ENCODE results near the gene TRAPPC11. TPM values are rescaled to one million over a fixed set of nuclear protein-coding genes. Genes with fewer than 3 reads are reported as not detected.

Gene TRAPPC11
- total and polyA plus RNA-seq, 9 of the 15 experiments (the other 6 are each of a cell fraction or from before 2014, with no cell fraction given): 11.6 to 49.0 (median 28.7) TPM

DNA sequence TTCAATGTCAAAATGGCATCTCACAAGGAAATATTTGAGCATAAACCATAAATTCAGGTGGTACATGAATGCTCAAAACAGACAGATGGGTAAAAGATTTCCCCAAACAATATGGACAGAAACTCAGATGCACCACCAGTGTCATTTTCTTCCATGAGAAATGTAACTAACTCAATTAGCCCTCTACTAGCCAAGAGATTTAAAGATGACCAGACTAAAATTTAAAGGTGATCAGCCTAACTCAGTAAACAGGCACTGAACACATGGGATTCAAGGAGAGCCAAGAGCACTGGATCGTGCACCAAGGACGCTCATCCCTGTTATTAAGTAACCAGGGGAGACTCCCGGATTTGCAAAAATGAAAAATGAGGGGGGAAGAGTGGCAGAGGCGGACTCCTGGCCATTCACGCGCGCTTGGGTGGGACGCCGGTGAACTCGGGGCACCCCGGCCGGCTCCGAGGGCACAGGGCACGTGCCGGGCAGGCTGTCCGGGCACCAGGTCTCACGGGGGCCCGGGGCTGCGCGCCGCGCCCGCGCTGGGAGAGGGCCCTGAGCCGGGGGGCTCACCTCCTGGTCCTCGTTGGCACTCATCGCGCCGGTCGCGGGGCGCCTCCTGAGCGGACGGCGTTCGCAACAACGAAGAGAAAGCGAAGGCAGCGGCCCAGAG is 598 bp upstream of the TRAPPC11 start (continued):
- TF ChIP-seq, protein P1, sequence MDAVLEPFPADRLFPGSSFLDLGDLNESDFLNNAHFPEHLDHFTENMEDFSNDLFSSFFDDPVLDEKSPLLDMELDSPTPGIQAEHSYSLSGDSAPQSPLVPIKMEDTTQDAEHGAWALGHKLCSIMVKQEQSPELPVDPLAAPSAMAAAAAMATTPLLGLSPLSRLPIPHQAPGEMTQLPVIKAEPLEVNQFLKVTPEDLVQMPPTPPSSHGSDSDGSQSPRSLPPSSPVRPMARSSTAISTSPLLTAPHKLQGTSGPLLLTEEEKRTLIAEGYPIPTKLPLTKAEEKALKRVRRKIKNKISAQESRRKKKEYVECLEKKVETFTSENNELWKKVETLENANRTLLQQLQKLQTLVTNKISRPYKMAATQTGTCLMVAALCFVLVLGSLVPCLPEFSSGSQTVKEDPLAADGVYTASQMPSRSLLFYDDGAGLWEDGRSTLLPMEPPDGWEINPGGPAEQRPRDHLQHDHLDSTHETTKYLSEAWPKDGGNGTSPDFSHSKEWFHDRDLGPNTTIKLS (IDR thresholded peaks at IDR 0.05; ENCODE audit: borderline replicate concordance, low read depth): no peak
- TF ChIP-seq, protein P2, sequence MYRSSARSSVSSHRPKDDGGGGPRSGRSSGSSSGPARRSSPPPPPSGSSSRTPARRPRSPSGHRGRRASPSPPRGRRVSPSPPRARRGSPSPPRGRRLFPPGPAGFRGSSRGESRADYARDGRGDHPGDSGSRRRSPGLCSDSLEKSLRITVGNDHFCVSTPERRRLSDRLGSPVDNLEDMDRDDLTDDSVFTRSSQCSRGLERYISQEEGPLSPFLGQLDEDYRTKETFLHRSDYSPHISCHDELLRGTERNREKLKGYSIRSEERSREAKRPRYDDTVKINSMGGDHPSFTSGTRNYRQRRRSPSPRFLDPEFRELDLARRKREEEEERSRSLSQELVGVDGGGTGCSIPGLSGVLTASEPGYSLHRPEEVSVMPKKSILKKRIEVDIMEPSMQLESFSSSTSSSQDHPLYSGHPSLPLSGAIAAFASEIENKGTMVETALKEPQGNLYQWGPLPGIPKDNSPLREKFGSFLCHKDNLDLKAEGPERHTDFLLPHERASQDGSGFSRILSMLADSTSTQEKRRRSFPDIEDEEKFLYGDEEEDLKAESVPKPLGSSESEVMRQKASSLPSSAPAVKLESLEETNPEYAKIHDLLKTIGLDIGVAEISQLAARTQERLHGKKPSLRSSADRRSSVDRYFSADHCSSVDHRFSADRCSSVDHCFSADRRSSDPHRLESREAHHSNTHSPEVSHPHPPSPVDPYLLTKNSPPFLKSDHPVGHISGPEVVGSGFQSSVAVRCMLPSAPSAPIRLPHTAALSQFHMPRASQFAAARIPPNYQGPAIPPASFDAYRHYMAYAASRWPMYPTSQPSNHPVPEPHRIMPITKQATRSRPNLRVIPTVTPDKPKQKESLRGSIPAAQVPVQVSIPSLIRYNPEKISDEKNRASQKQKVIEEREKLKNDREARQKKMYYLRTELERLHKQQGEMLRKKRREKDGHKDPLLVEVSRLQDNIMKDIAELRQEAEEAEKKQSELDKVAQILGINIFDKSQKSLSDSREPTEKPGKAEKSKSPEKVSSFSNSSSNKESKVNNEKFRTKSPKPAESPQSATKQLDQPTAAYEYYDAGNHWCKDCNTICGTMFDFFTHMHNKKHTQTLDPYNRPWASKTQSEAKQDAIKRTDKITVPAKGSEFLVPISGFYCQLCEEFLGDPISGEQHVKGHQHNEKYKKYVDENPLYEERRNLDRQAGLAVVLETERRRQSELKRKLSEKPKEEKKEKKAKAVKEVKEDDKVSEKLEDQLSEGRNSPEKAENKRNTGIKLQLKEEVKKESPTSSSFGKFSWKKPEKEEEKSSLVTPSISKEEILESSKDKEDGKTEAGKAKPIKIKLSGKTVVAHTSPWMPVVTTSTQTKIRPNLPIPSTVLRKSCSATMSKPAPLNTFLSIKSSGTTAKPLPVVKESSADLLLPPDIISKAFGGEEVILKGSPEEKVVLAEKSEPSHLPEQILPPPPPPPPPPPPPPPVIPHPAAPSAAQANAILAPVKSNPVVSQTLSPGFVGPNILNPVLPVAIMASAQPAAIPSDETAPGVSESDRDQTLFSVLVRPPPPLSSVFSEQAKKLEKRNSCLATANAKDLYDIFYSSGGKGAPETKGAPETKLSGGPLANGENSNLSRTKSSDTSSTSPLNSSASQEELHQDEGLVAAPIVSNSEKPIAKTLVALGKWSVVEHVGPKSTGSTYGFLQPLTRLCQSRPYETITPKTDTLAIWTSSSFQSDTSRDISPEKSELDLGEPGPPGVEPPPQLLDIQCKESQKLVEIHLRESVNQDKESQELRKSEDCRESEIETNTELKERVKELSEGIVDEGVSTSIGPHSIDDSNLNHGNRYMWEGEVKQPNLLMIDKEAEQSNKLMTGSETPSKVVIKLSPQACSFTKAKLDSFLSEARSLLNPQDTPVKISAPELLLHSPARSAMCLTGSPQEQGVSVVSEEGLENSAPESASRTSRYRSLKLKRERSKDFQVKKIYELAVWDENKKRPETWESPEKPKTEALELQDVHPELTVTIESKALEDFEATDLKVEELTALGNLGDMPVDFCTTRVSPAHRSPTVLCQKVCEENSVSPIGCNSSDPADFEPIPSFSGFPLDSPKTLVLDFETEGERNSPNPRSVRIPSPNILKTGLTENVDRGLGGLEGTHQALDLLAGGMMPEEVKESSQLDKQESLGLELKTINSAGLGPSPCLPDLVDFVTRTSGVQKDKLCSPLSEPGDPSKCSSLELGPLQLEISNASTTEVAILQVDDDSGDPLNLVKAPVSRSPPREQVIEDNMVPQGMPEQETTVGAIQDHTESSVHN (IDR thresholded peaks at IDR 0.05; ENCODE audit: borderline replicate concordance in 1 of 2, low read depth in 1 of 2): no peak
- no peak for TF ChIP-seq TAF15 (IDR thresholded peaks at IDR 0.05; ENCODE audit: low read depth, low read length)
- TF ChIP-seq SNRNP70 (optimal IDR thresholded peaks at IDR 0.05; ENCODE audit: low read depth, low read length): no peak
- no peak for TF ChIP-seq RBM14 (IDR thresholded peaks at IDR 0.05; ENCODE audit: borderline replicate concordance, insufficient read depth, low read depth, low read length)
- no peak for TF ChIP-seq NFIX (CRISPR knock-in tag; IDR thresholded peaks at IDR 0.05; ENCODE audit: low read depth)
- TF ChIP-seq SMARCE1 (IDR thresholded peaks at IDR 0.05): no peak
- no peak for TF ChIP-seq ATF7 (IDR thresholded peaks at IDR 0.05)
- TF ChIP-seq, protein P3, sequence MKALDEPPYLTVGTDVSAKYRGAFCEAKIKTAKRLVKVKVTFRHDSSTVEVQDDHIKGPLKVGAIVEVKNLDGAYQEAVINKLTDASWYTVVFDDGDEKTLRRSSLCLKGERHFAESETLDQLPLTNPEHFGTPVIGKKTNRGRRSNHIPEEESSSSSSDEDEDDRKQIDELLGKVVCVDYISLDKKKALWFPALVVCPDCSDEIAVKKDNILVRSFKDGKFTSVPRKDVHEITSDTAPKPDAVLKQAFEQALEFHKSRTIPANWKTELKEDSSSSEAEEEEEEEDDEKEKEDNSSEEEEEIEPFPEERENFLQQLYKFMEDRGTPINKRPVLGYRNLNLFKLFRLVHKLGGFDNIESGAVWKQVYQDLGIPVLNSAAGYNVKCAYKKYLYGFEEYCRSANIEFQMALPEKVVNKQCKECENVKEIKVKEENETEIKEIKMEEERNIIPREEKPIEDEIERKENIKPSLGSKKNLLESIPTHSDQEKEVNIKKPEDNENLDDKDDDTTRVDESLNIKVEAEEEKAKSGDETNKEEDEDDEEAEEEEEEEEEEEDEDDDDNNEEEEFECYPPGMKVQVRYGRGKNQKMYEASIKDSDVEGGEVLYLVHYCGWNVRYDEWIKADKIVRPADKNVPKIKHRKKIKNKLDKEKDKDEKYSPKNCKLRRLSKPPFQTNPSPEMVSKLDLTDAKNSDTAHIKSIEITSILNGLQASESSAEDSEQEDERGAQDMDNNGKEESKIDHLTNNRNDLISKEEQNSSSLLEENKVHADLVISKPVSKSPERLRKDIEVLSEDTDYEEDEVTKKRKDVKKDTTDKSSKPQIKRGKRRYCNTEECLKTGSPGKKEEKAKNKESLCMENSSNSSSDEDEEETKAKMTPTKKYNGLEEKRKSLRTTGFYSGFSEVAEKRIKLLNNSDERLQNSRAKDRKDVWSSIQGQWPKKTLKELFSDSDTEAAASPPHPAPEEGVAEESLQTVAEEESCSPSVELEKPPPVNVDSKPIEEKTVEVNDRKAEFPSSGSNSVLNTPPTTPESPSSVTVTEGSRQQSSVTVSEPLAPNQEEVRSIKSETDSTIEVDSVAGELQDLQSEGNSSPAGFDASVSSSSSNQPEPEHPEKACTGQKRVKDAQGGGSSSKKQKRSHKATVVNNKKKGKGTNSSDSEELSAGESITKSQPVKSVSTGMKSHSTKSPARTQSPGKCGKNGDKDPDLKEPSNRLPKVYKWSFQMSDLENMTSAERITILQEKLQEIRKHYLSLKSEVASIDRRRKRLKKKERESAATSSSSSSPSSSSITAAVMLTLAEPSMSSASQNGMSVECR (CRISPR knock-in tag; IDR thresholded peaks at IDR 0.05): no peak
- TF ChIP-seq, protein P4, sequence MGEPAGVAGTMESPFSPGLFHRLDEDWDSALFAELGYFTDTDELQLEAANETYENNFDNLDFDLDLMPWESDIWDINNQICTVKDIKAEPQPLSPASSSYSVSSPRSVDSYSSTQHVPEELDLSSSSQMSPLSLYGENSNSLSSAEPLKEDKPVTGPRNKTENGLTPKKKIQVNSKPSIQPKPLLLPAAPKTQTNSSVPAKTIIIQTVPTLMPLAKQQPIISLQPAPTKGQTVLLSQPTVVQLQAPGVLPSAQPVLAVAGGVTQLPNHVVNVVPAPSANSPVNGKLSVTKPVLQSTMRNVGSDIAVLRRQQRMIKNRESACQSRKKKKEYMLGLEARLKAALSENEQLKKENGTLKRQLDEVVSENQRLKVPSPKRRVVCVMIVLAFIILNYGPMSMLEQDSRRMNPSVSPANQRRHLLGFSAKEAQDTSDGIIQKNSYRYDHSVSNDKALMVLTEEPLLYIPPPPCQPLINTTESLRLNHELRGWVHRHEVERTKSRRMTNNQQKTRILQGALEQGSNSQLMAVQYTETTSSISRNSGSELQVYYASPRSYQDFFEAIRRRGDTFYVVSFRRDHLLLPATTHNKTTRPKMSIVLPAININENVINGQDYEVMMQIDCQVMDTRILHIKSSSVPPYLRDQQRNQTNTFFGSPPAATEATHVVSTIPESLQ (CRISPR knock-in tag; IDR thresholded peaks at IDR 0.05): no peak
